ENCODE results near the gene WDTC1. TPM values are rescaled to one million over a fixed set of nuclear protein-coding genes. Genes with fewer than 3 reads are reported as not detected.

WDTC1 gene
- total RNA-seq, 1 donor from 2014 or later = 53.8 TPM

- no peaks in the 10 kb centered on the region for H3K36me3 Mint-ChIP-seq (ENCODE audit: insufficient read depth)
- DNase-seq (ENCODE audit: low spot score, unreplicated experiment) = no peak
- peak overlapping the region; percentile 23 for H3K27ac Mint-ChIP-seq
- peaks cover 10% of the 10 kb centered on the region for H3K4me1 Mint-ChIP-seq (ENCODE audit: low read depth)
- no peak overlapping the region for H3K4me3 Mint-ChIP-seq (ENCODE audit: low read depth)
- H3K27me3 Mint-ChIP-seq = peaks cover 44% of the 10 kb centered on the region
- H3K9me3 Mint-ChIP-seq (ENCODE audit: low read depth) = no peaks in the 10 kb centered on the region
- TF ChIP-seq CTCF (IDR thresholded peaks at IDR 0.05; ENCODE audit: unreplicated experiment) = no peak
Measured at GRCh38 chr1:27346991-27347624, 112.7 kb downstream of the WDTC1 start.

- no peaks in the 10 kb centered on the region for H3K4me1 Mint-ChIP-seq (ENCODE audit: low read depth)
- no peaks in the 10 kb centered on the region for H3K9me3 Mint-ChIP-seq (ENCODE audit: low read depth)
Measured at GRCh38 chr1:27348861-27349783, 114.7 kb downstream of the WDTC1 start.

DNA sequence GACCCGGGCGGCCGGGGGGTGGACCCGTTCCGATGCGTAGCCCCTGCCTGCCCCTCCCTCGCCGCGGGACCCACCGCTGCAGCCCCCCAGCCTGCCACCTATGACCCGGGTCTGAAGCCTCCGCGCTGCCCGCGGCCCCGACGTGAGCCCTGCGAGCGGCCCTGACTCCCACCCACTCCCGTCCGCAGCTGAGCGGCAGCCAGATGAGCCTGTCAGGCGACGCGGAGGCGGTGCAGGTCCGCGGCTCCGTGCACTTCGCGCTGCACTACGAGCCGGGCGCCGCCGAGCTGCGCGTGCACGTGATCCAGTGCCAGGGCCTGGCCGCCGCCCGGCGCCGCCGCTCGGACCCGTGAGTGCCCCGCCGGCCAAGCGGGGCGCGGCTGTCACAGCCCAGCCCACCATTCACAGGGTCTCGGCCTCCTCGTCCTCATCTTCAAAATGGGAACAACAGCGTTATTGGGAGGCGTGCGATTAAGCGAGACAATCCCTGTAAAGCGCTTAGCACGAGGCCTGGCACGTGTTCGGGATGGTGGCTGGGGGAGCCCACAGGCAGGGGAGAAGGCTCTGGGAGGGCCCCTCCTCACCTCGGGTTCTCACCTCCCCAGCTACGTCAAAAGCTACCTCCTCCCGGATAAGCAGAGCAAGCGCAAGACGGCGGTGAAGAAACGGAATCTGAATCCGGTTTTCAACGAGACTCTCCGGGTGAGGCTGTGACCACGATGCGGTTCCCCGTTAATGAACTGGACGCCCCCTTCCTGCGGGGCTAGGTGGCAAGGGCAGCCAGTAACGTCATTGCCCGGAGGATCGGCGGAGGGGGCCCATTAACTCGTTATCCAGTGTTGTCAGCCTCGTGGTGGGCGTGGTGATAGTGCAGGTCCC lies 115.6 kb downstream of the WDTC1 start:
- no peak for DNase-seq (ENCODE audit: low spot score, unreplicated experiment)
- no peak for TF ChIP-seq CTCF (IDR thresholded peaks at IDR 0.05; ENCODE audit: unreplicated experiment)
- Mint-ChIP-seq H3K4me1 (ENCODE audit: low read depth) (no peaks in the 10 kb centered on the region), H3K4me3 (ENCODE audit: low read depth) (peak overlapping the region; percentile 33), H3K9me3 (ENCODE audit: low read depth) (no peaks in the 10 kb centered on the region), H3K27ac (no peak overlapping the region), H3K36me3 (ENCODE audit: insufficient read depth) (no peaks in the 10 kb centered on the region), H3K27me3 (peaks cover 42% of the 10 kb centered on the region)

More at GRCh38 chr1:27348861-27349783, 114.7 kb downstream of the WDTC1 start:
- DNase-seq (ENCODE audit: low spot score, unreplicated experiment) = no peak
- Mint-ChIP-seq H3K27ac (peak overlapping the region; percentile 74), H3K36me3 (ENCODE audit: insufficient read depth) (no peaks in the 10 kb centered on the region), H3K4me3 (ENCODE audit: low read depth) (peak overlapping the region; percentile 60), H3K27me3 (peaks cover 42% of the 10 kb centered on the region)
- TF ChIP-seq CTCF (IDR thresholded peaks at IDR 0.05; ENCODE audit: unreplicated experiment) = no peak

DNA sequence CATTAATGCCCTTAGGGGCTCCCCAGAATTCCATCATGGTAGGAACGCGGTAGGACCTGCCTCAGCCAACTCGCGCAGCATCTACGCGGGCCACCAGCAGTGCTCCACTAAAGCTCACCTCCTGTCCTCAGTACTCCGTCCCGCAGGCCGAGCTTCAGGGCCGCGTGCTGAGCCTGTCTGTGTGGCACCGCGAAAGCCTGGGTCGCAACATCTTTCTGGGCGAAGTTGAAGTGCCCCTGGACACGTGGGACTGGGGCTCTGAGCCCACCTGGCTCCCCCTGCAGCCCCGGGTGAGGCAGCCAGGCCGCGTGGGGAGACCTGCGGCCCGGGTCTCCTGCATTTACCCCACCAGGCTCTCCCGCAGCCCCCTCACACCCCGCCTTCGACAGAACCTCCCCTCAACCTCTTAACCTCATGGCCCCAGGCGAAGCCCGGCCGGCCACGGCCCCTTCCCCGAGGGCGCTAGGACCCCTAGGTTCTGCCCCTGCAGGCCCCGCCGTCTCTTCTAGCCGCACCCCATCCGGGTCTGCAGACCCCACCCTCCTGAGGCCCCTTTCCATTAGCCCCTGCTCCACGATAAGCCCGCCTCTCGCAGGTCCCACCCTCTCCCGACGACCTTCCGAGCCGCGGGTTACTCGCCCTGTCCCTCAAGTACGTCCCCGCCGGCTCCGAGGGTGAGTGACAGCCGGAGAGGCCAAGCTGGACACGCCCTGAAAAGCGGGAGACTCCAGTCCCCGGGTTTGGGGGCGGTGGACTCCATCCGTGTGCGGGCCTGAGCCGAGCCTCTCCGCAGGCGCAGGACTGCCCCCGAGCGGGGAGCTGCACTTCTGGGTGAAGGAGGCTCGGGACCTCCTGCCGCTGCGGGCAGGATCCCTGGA lies 116.5 kb downstream of the WDTC1 start:
- Mint-ChIP-seq H3K4me3 (ENCODE audit: low read depth) (peak overlapping the region; percentile 62), H3K27me3 (peaks cover 46% of the 10 kb centered on the region), H3K27ac (no peak overlapping the region), H3K36me3 (ENCODE audit: insufficient read depth) (no peaks in the 10 kb centered on the region), H3K9me3 (ENCODE audit: low read depth) (no peaks in the 10 kb centered on the region), H3K4me1 (ENCODE audit: low read depth) (no peaks in the 10 kb centered on the region)
- DNase-seq (ENCODE audit: low spot score, unreplicated experiment) = peak; percentile 57
- peak; percentile 20 for TF ChIP-seq CTCF (IDR thresholded peaks at IDR 0.05; ENCODE audit: unreplicated experiment)

Data from progenitor cell of endocrine pancreas (in vitro differentiated cells).